ENCODE results near the gene SOX14. TPM values are rescaled to one million over a fixed set of nuclear protein-coding genes. Genes with fewer than 3 reads are reported as not detected.

The SOX14 gene
- total RNA-seq, 4 donors from 2014 or later = not detected

DNA sequence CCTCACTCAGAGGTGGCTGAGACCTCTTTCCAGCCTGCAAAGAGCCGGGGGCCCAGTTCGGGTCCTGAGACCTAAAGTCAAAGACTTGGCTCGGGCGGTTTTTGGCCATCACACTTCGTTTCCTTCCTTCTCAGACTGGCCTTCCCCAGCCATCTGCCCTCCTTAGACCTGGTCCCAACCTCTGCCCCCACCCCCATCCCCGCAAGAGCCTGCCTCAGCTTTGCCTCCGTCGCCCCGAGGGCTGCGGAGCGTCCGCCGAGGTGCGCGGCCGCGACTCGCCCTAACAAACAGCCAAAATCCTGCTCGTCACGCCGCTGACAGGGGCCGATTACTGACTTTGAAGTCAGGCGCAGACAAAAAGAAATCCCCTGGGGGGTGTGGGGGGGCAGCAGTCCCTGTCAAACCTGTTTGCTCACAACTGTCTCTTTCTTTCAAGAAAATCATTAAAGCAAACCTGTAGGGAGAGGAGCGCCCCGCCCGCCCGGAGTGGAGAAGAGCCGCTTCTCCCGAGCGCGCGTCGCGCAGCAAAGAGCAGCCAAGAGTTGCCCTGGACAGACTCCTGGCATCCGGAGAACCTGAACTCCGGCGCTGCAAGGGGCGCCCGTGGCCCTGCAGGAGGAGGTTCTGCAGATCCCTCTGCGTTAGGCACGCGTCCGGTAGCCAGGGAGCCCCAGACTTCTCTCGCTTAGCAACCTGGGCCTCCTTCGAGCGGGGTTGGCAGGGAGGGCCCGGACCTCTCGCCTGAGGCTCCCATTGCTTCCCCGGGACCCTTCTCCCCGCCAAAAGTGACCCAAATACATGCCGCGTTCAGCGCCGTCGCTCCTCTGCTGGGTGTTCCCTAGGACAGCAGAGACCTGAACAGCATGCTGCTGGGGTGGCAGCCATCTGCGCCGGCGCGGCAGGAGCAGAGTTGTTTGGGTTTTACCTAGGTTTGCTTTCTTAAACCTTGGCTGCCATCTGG is 4.5 kb downstream of the SOX14 start:
- no peak for TF ChIP-seq CTCF (IDR thresholded peaks at IDR 0.05; ENCODE audit: low read depth)

GRCh38 chr3:137769322-137770065 is 5.4 kb downstream of the SOX14 start:
- TF ChIP-seq CTCF (IDR thresholded peaks at IDR 0.05; ENCODE audit: low read depth) = no peak

- no peak for TF ChIP-seq CTCF (IDR thresholded peaks at IDR 0.05; ENCODE audit: low read depth)
Observed at GRCh38 chr3:137770066-137770834, 6.1 kb downstream of the SOX14 start.

- TF ChIP-seq CTCF (IDR thresholded peaks at IDR 0.05; ENCODE audit: low read depth) = no peak
Observed at GRCh38 chr3:137770835-137771399, 6.8 kb downstream of the SOX14 start.

- no peak for TF ChIP-seq CTCF (IDR thresholded peaks at IDR 0.05; ENCODE audit: low read depth)
Observed at GRCh38 chr3:137771401-137772213, 7.5 kb downstream of the SOX14 start.

DNA sequence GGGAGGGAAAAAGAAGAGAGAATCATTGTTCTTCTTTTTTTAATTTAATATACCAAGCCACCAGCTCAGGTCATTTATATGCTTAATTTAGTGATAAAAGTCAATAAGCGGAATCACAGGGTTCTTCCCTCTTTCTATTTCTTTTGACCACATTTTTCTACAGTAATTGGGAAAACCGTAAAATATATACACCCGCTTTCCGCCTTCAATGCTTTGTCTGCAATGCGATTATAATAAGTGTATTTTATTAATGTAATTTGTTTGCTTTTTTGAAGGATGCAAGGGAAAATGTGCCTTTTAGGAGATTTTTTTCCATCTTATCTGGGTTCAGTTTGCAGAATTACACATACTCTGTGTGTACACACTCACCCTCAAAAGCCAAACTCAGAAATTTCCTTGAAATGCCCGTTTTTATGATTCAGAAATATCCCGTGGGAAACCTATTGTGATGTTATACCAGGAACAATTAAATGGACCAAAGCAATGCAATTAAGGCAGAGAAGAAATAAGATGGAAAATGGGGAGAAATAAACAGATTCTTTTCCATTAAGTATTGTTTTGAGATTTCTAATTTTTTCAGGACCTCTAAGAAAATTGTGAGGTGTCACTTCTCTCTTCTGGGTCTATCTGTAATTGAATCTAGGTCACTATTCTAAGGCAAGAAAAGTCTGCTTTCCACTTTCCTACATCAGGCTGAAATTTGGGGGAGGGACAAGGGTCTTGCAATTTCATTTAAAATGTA is 8.3 kb downstream of the SOX14 start:
- no peak for TF ChIP-seq CTCF (IDR thresholded peaks at IDR 0.05; ENCODE audit: low read depth)

Measured in subcutaneous adipose tissue (tissue), 4 donors.